K562 (cell line): ENCODE data around the gene FGD6. TPM values are rescaled to one million over a fixed set of nuclear protein-coding genes. Genes with fewer than 3 reads are reported as not detected.

Experiments used
- BRF2 ChIP-seq: IDR thresholded peaks from 3 replicates; pipeline ENCODE4 v1.6.1; 2011; ENCODE audit warnings: borderline replicate concordance, mild to moderate bottlenecking; ENCODE audit not compliant: insufficient read length, insufficient read depth
- CBX3 ChIP-seq, 2 experiments: IDR thresholded peaks; 1 replicate in 1 of 2; 2 replicates in 1 of 2; pipeline ENCODE4 v1.6.1; 2012; ENCODE audit warnings: inconsistent platforms in 2 of 2, low read length in 2 of 2, borderline replicate concordance in 1 of 2, control low read depth in 1 of 2
- E2F1 ChIP-seq: sonication (generic); formaldehyde crosslinking; IDR thresholded peaks from 2 replicates; pipeline ENCODE4 v1.8.1; 2023; ENCODE audit warnings: mild to moderate bottlenecking, missing genetic modification reagents, moderate library complexity
- HEY1 ChIP-seq: fragments of 250-450 bp; sonication (Bioruptor Pico); IDR thresholded peaks from 2 replicates; pipeline ENCODE4 v1.5.0; 2020; ENCODE audit warnings: mild to moderate bottlenecking, moderate library complexity, borderline replicate concordance
- ZBTB11 ChIP-seq, 3 experiments: fragments of 200-800 bp in 1 of 3; fragments of 250-450 bp in 1 of 3; fragments of 450-650 bp in 1 of 3; sonication (Bioruptor Pico) in 1 of 3; sonication (Bioruptor generic) in 1 of 3; formaldehyde crosslinking in 1 of 3; IDR thresholded peaks; 2 replicates each; pipeline versions ENCODE4 v1.6.1 to v1.8.0; 2016 to 2022; ENCODE audit warnings: mild to moderate bottlenecking in 2 of 3, missing genetic modification characterization in 2 of 3, missing compliant biosample characterization in 1 of 3, moderate library complexity in 1 of 3
- ZNF668 ChIP-seq: fragments of 250-450 bp; sonication (Bioruptor Pico); IDR thresholded peaks from 2 replicates; pipeline ENCODE4 v1.8.0; 2022; ENCODE audit warnings: mild to moderate bottlenecking, inconsistent platforms
- ZNF785 ChIP-seq: fragments of 250-450 bp; sonication (Bioruptor Pico); IDR thresholded peaks from 2 replicates; pipeline ENCODE4 v1.4.0; 2020; ENCODE audit warnings: mild to moderate bottlenecking
- polyA plus RNA-seq, 8 experiments: library from polyadenylated mRNA; depleted of rRNA in 4 of 8; stranded (reverse) in 5 of 8; unstranded in 3 of 8; fragments of >200 nt; fragmentation: Nextera tagmentation in 2 of 8; fragmentation: Illumina TruSeq in 1 of 8; extraction: Ambion mirVana in 2 of 8; extraction: Trizol in 1 of 8; gene quantifications; 2 replicates each; pipeline versions ENCODE4 v1.2.1 to v1.2.3, GENCODE V29; 2011 to 2014; ENCODE audit warnings: inconsistent platforms in 1 of 8, missing spikeins in 1 of 8
- total RNA-seq, 7 experiments: library from RNA; depleted of rRNA in 6 of 7; stranded (reverse); fragments of >200 nt in 6 of 7; fragmentation: Illumina TruSeq in 2 of 7; extraction: Trizol in 2 of 7; gene quantifications; 2 replicates each; pipeline versions ENCODE4 v1.2.1 to v1.2.3, GENCODE V29; 2011 to 2021; ENCODE audit warnings: low replicate concordance in 1 of 7

Gene FGD6
- total and polyA plus RNA-seq, 9 of the 15 experiments (the other 6 are each of a cell fraction or from before 2014, with no cell fraction given): 1.5 to 11.1 (median 5.8) TPM

- TF ChIP-seq E2F1 (CRISPR knock-in tag) (no peak), ZBTB11 (CRISPR knock-in tag; IDR thresholded peaks at IDR 0.05) (no peak), BRF2 (no peak), HEY1 (CRISPR knock-in tag) (no peak), CBX3 (IDR thresholded peaks at IDR 0.05; ENCODE audit: borderline replicate concordance in 1 of 2, low read length in 2 of 2) (no peak), ZNF668 (no peak), ZNF785 (CRISPR knock-in tag) (no peak)
- TF ChIP-seq, all 486 proteins: peak for 0
Observed at GRCh38 chr12:95118138-95118787, 99.0 kb downstream of the FGD6 start (continued).
